ENCODE data around the gene CROCC2.

The CROCC2 gene

GRCh38 chr2:240919786-240920782 lies 13.9 kb downstream of the CROCC2 start:
- Histone ChIP-seq H3K4me1 (ENCODE audit: control insufficient read depth, insufficient read depth, low read length) (peaks cover 7% of the 10 kb centered on the region; the same call in 1 of the 2 replicates), H3K9ac (ENCODE audit: low read length) (no peak overlapping the region), H3K9me3 (ENCODE audit: control insufficient read depth, insufficient read depth, low read depth, low read length) (no peaks in the 10 kb centered on the region), H3K4me3 (ENCODE audit: low read depth, low read length) (no peak overlapping the region), H3K27me3 (ENCODE audit: control insufficient read depth, insufficient read depth, low read length) (peaks cover 16% of the 10 kb centered on the region), H3K36me3 (ENCODE audit: control insufficient read depth, insufficient read depth, low read length) (no peaks in the 10 kb centered on the region), H3K27ac (ENCODE audit: low read depth, low read length) (no peak overlapping the region)

GRCh38 chr2:240920783-240921231 lies 14.7 kb downstream of the CROCC2 start:
- no peak overlapping the region for H3K27ac ChIP-seq (ENCODE audit: low read depth, low read length)
- H3K36me3 ChIP-seq (ENCODE audit: control insufficient read depth, insufficient read depth, low read length): no peaks in the 10 kb centered on the region
- H3K27me3 ChIP-seq (ENCODE audit: control insufficient read depth, insufficient read depth, low read length): peaks cover 9% of the 10 kb centered on the region
- H3K9me3 ChIP-seq (ENCODE audit: control insufficient read depth, insufficient read depth, low read depth, low read length): no peaks in the 10 kb centered on the region
- H3K9ac ChIP-seq (ENCODE audit: low read length): no peak overlapping the region
- H3K4me1 ChIP-seq (ENCODE audit: control insufficient read depth, insufficient read depth, low read length): peaks cover 7% of the 10 kb centered on the region; the same call in 1 of the 2 replicates
- no peak overlapping the region for H3K4me3 ChIP-seq (ENCODE audit: low read depth, low read length)

- H3K4me1 ChIP-seq (ENCODE audit: control insufficient read depth, insufficient read depth, low read length): peaks cover 7% of the 10 kb centered on the region; the same call in 1 of the 2 replicates
Observed at GRCh38 chr2:240921311-240921994, 15.3 kb downstream of the CROCC2 start.

GRCh38 chr2:240921995-240922244 lies 15.8 kb downstream of the CROCC2 start:
- H3K9me3 ChIP-seq (ENCODE audit: control insufficient read depth, insufficient read depth, low read depth, low read length): no peaks in the 10 kb centered on the region
- peaks cover 3% of the 10 kb centered on the region; the same call in 1 of the 2 replicates for H3K27me3 ChIP-seq (ENCODE audit: control insufficient read depth, insufficient read depth, low read length)
- no peak overlapping the region for H3K4me3 ChIP-seq (ENCODE audit: low read depth, low read length)
- peaks cover 4% of the 10 kb centered on the region; the same call in 1 of the 2 replicates for H3K4me1 ChIP-seq (ENCODE audit: control insufficient read depth, insufficient read depth, low read length)
- no peaks in the 10 kb centered on the region for H3K36me3 ChIP-seq (ENCODE audit: control insufficient read depth, insufficient read depth, low read length)
- H3K27ac ChIP-seq (ENCODE audit: low read depth, low read length): no peak overlapping the region
- no peak overlapping the region for H3K9ac ChIP-seq (ENCODE audit: low read length)

More at GRCh38 chr2:240921311-240921994, 15.3 kb downstream of the CROCC2 start:
- Histone ChIP-seq H3K36me3 (ENCODE audit: control insufficient read depth, insufficient read depth, low read length) (no peaks in the 10 kb centered on the region), H3K27me3 (ENCODE audit: control insufficient read depth, insufficient read depth, low read length) (peaks cover 6% of the 10 kb centered on the region; the same call in 1 of the 2 replicates), H3K9me3 (ENCODE audit: control insufficient read depth, insufficient read depth, low read depth, low read length) (no peaks in the 10 kb centered on the region), H3K9ac (ENCODE audit: low read length) (no peak overlapping the region), H3K27ac (ENCODE audit: low read depth, low read length) (no peak overlapping the region), H3K4me3 (ENCODE audit: low read depth, low read length) (no peak overlapping the region)

- Histone ChIP-seq H3K4me3 (ENCODE audit: low read depth, low read length) (no peak overlapping the region), H3K4me1 (ENCODE audit: control insufficient read depth, insufficient read depth, low read length) (no peaks in the 10 kb centered on the region), H3K9me3 (ENCODE audit: control insufficient read depth, insufficient read depth, low read depth, low read length) (no peaks in the 10 kb centered on the region), H3K27me3 (ENCODE audit: control insufficient read depth, insufficient read depth, low read length) (no peaks in the 10 kb centered on the region; the same call in 1 of the 2 replicates), H3K36me3 (ENCODE audit: control insufficient read depth, insufficient read depth, low read length) (no peaks in the 10 kb centered on the region), H3K9ac (ENCODE audit: low read length) (no peak overlapping the region), H3K27ac (ENCODE audit: low read depth, low read length) (no peak overlapping the region)
Observed at GRCh38 chr2:240922245-240922981, 16.3 kb downstream of the CROCC2 start.

- Histone ChIP-seq H3K9me3 (ENCODE audit: control insufficient read depth, insufficient read depth, low read depth, low read length) (no peaks in the 10 kb centered on the region), H3K27ac (ENCODE audit: low read depth, low read length) (no peak overlapping the region), H3K36me3 (ENCODE audit: control insufficient read depth, insufficient read depth, low read length) (no peaks in the 10 kb centered on the region), H3K4me3 (ENCODE audit: low read depth, low read length) (no peak overlapping the region), H3K9ac (ENCODE audit: low read length) (no peak overlapping the region), H3K27me3 (ENCODE audit: control insufficient read depth, insufficient read depth, low read length) (no peaks in the 10 kb centered on the region), H3K4me1 (ENCODE audit: control insufficient read depth, insufficient read depth, low read length) (no peaks in the 10 kb centered on the region)
Observed at GRCh38 chr2:240922982-240923537, 16.9 kb downstream of the CROCC2 start.

GRCh38 chr2:240925191-240925567 lies 19.0 kb downstream of the CROCC2 start:
- Histone ChIP-seq H3K27me3 (ENCODE audit: control insufficient read depth, insufficient read depth, low read length) (no peaks in the 10 kb centered on the region), H3K27ac (ENCODE audit: low read depth, low read length) (no peak overlapping the region), H3K4me3 (ENCODE audit: low read depth, low read length) (no peak overlapping the region), H3K9me3 (ENCODE audit: control insufficient read depth, insufficient read depth, low read depth, low read length) (no peaks in the 10 kb centered on the region), H3K9ac (ENCODE audit: low read length) (no peak overlapping the region), H3K4me1 (ENCODE audit: control insufficient read depth, insufficient read depth, low read length) (no peaks in the 10 kb centered on the region), H3K36me3 (ENCODE audit: control insufficient read depth, insufficient read depth, low read length) (no peaks in the 10 kb centered on the region)

- H3K27me3 ChIP-seq (ENCODE audit: control insufficient read depth, insufficient read depth, low read length): no peaks in the 10 kb centered on the region
Observed at GRCh38 chr2:240925568-240926515, 19.7 kb downstream of the CROCC2 start.

GRCh38 chr2:240926516-240927389 lies 20.6 kb downstream of the CROCC2 start:
- H3K4me1 ChIP-seq (ENCODE audit: control insufficient read depth, insufficient read depth, low read length): no peaks in the 10 kb centered on the region
- H3K27ac ChIP-seq (ENCODE audit: low read depth, low read length): no peak overlapping the region
- no peaks in the 10 kb centered on the region for H3K27me3 ChIP-seq (ENCODE audit: control insufficient read depth, insufficient read depth, low read length)
- no peak overlapping the region for H3K9ac ChIP-seq (ENCODE audit: low read length)
- H3K36me3 ChIP-seq (ENCODE audit: control insufficient read depth, insufficient read depth, low read length): no peaks in the 10 kb centered on the region
- H3K4me3 ChIP-seq (ENCODE audit: low read depth, low read length): no peak overlapping the region
- H3K9me3 ChIP-seq (ENCODE audit: control insufficient read depth, insufficient read depth, low read depth, low read length): no peaks in the 10 kb centered on the region

More at GRCh38 chr2:240925568-240926515, 19.7 kb downstream of the CROCC2 start:
- H3K36me3 ChIP-seq (ENCODE audit: control insufficient read depth, insufficient read depth, low read length): no peaks in the 10 kb centered on the region
- H3K4me1 ChIP-seq (ENCODE audit: control insufficient read depth, insufficient read depth, low read length): no peaks in the 10 kb centered on the region
- no peak overlapping the region for H3K27ac ChIP-seq (ENCODE audit: low read depth, low read length)
- H3K4me3 ChIP-seq (ENCODE audit: low read depth, low read length): no peak overlapping the region
- H3K9ac ChIP-seq (ENCODE audit: low read length): no peak overlapping the region
- H3K9me3 ChIP-seq (ENCODE audit: control insufficient read depth, insufficient read depth, low read depth, low read length): no peaks in the 10 kb centered on the region
